K562 (cell line): ENCODE data around the gene METTL3. TPM values are rescaled to one million over a fixed set of nuclear protein-coding genes. Genes with fewer than 3 reads are reported as not detected.

Experiments
- ATAC-seq: fragments of 200-7000 bp; cut with Tn5 transposase; 3 replicates; pipeline ENCODE4 v1.9.1; 2020; ENCODE audit warnings: moderate library complexity
- BruUV-seq: library from RNA; stranded (reverse); fragments of 400-500 nt; replicated peaks from 2 replicates; lab custom pipeline; 2021; lab: Mats Ljungman, UMichigan
- CTCF ChIA-PET: fragments of 300-600 bp; formaldehyde crosslinking; extraction: SDS; loops from one replicate; lab custom pipeline; 2021; ENCODE audit warnings: low intra/inter-chr PET ratio; lab: Yijun Ruan, JAX
- POLR2A ChIA-PET: fragments of 300-600, 350-650 bp; sonication (Branson Sonifier 250); formaldehyde crosslinking; extraction: SDS; loops from one replicate; lab custom pipeline; 2021; ENCODE audit warnings: antibody characterized with exemption, inconsistent platforms; lab: Yijun Ruan, JAX
- DNase-seq, 4 experiments: peaks; one replicate each; pipeline versions ENCODE4 v3.0.0 to v3.0.0-alpha.2; 2011 to 2018; ENCODE audit warnings: low spot score in 3 of 4, mixed read lengths in 3 of 4; ENCODE audit errors: extremely low read depth in 1 of 4
- FAIRE-seq: peaks from 2 replicates; lab custom pipeline; 2011; peaks lifted over from hg19 to GRCh38; lab: Jason Lieb, UNC
- H2AFZ ChIP-seq: 2 replicates; pipeline ENCODE4 v1.6.0; 2011; ENCODE audit warnings: low read depth, low read length, control low read depth, inconsistent platforms
- H3K27ac ChIP-seq: fragments of 200-600 bp; 3 replicates; pipeline ENCODE4 v1.8.0; 2011; ENCODE audit warnings: low read depth, mild to moderate bottlenecking, control low read depth, inconsistent platforms, low read length, moderate library complexity, mixed read lengths; ENCODE audit errors: extremely low read depth
- H3K27me3 ChIP-seq, 2 experiments: fragments of 300-600 bp in 1 of 2; 2 replicates in 1 of 2; 3 replicates in 1 of 2; pipeline versions ENCODE4 v1.6.0 to v1.8.0; 2011; ENCODE audit warnings: inconsistent platforms in 2 of 2, low read length in 2 of 2, mild to moderate bottlenecking in 1 of 2, mixed read lengths in 1 of 2, moderate library complexity in 1 of 2; ENCODE audit not compliant: control insufficient read depth in 2 of 2, insufficient read depth in 2 of 2
- H3K36me3 ChIP-seq: fragments of 300-600 bp; 3 replicates; pipeline ENCODE4 v1.8.0; 2011; ENCODE audit warnings: mild to moderate bottlenecking, low read length, inconsistent platforms; ENCODE audit not compliant: control insufficient read depth, insufficient read depth
- H3K4me1 ChIP-seq, 2 experiments: fragments of 200-600 bp in 1 of 2; replicated peaks in 1 of 2; 2 replicates in 1 of 2; 3 replicates in 1 of 2; pipeline versions ENCODE4 v1.5.1 to v1.8.0; 2011; ENCODE audit warnings: inconsistent platforms in 2 of 2, low read length in 2 of 2, mild to moderate bottlenecking in 1 of 2, mixed read lengths in 1 of 2, moderate library complexity in 1 of 2; ENCODE audit not compliant: control insufficient read depth in 2 of 2, insufficient read depth in 2 of 2
- H3K4me2 ChIP-seq: 2 replicates; pipeline ENCODE4 v1.6.1; 2011; ENCODE audit warnings: low read length, control low read depth, inconsistent platforms, mixed read lengths; ENCODE audit not compliant: insufficient read depth
- H3K4me3 ChIP-seq: fragments of 200-600 bp; sonication (generic), shearing (Covaris generic); 2 replicates; pipeline ENCODE4 v1.5.1; 2016; ENCODE audit warnings: control low read depth, inconsistent platforms
- H3K79me2 ChIP-seq: fragments of 200-600 bp; 3 replicates; pipeline ENCODE4 v1.8.0; 2011; ENCODE audit warnings: low read length, inconsistent platforms; ENCODE audit not compliant: control insufficient read depth, insufficient read depth
- H3K9ac ChIP-seq, 2 experiments: 2 replicates each; pipeline versions ENCODE4 v1.6.0 to v1.6.1; 2011; ENCODE audit warnings: low read depth in 2 of 2, low read length in 2 of 2, control low read depth in 1 of 2, inconsistent platforms in 1 of 2, mild to moderate bottlenecking in 1 of 2, mixed read lengths in 1 of 2; ENCODE audit not compliant: insufficient read depth in 1 of 2
- H3K9me1 ChIP-seq: one replicate; pipeline ENCODE4 v1.6.0; 2011; ENCODE audit warnings: inconsistent platforms, mild to moderate bottlenecking, low read length, moderate library complexity; ENCODE audit not compliant: control insufficient read depth, insufficient read depth
- H3K9me3 ChIP-seq: replicated peaks from 2 replicates; pipeline ENCODE4 v1.5.1; 2011; ENCODE audit warnings: low read depth, low read length, inconsistent platforms; ENCODE audit not compliant: control insufficient read depth, insufficient read depth
- H4K20me1 ChIP-seq: replicated peaks from 2 replicates; pipeline ENCODE4 v1.6.1; 2011; ENCODE audit warnings: low read length, inconsistent platforms, mixed read lengths; ENCODE audit not compliant: control insufficient read depth, insufficient read depth
- CTBP1 ChIP-seq: fragments of 450-650 bp; IDR thresholded peaks from 2 replicates; pipeline ENCODE4 v1.6.1; 2016; ENCODE audit warnings: borderline replicate concordance
- MECOM ChIP-seq: fragments of 250-450 bp; sonication (Bioruptor Pico); IDR thresholded peaks from 2 replicates; pipeline ENCODE4 v1.8.0; 2022; ENCODE audit warnings: inconsistent platforms
- ZNF232 ChIP-seq: sonication (generic); formaldehyde crosslinking; IDR thresholded peaks from 2 replicates; pipeline ENCODE4 v1.8.0; 2022; ENCODE audit warnings: mild to moderate bottlenecking, missing genetic modification reagents
- whole genome bisulfite sequencing: fragments of 100-300 bp; shearing (Covaris generic); methylation state at CpG from one replicate; pipeline ENCODE4 v1.1.6; 2016; ENCODE audit warnings: low coverage, mixed read lengths; ENCODE audit not compliant: insufficient coverage; ENCODE audit errors: missing lambda C conversion rate; 5-methylcytosine and 5-hydroxymethylcytosine counted together
- in situ Hi-C: fragments of 300-500 bp; cut with MboI; formaldehyde crosslinking; loops from 4 replicates; pipeline ENCODE4 v1.15.0; 2018; ENCODE audit warnings: inconsistent platforms, mixed read lengths
- intact Hi-C: fragments of 100-400 bp; cut with micrococcal nuclease; formaldehyde crosslinking; loops from 2 replicates; pipeline ENCODE4 v1.14.2; 2022
- polyA plus RNA-seq, 8 experiments: library from polyadenylated mRNA; depleted of rRNA in 4 of 8; stranded (reverse) in 5 of 8; unstranded in 3 of 8; fragments of >200 nt; fragmentation: Nextera tagmentation in 2 of 8; fragmentation: Illumina TruSeq in 1 of 8; extraction: Ambion mirVana in 2 of 8; extraction: Trizol in 1 of 8; gene quantifications; 2 replicates each; pipeline versions ENCODE4 v1.2.1 to v1.2.3, GENCODE V29; 2011 to 2014; ENCODE audit warnings: inconsistent platforms in 1 of 8, missing spikeins in 1 of 8
- total RNA-seq, 7 experiments: library from RNA; depleted of rRNA in 6 of 7; stranded (reverse); fragments of >200 nt in 6 of 7; fragmentation: Illumina TruSeq in 2 of 7; extraction: Trizol in 2 of 7; gene quantifications; 2 replicates each; pipeline versions ENCODE4 v1.2.1 to v1.2.3, GENCODE V29; 2011 to 2021; ENCODE audit warnings: low replicate concordance in 1 of 7

Gene METTL3
- total and polyA plus RNA-seq, 9 of the 15 experiments (the other 6 are each of a cell fraction or from before 2014, with no cell fraction given): 42.1 to 151 (median 65.7) TPM

GRCh38 chr14:21558703-21559170 lies 47.6 kb upstream of the METTL3 start:
- no peak overlapping the region for H3K4me2 ChIP-seq
- no peaks in the 10 kb centered on the region for H3K9me1 ChIP-seq
- no peaks in the 10 kb centered on the region for H4K20me1 ChIP-seq
- BruUV-seq: no TSS peak
- H3K36me3 ChIP-seq: no peaks in the 10 kb centered on the region
- ATAC-seq (peak; percentile 40), DNase-seq (no peak), FAIRE-seq (no peak)
- TF ChIP-seq CTBP1: 0 out of 2 replicates have a peak, but pooled peaks have one; percentile 24
- TF ChIP-seq ZNF232: no peak
- peak; percentile 97 for TF ChIP-seq MECOM (CRISPR knock-in tag)
- in situ Hi-C loops: loop anchor here (5.0 kb wide), 1 partner anchor 56 kb away; no protein-coding TSS in a partner anchor
- WGBS: 32% methylated on average over 5 of the region's 8 CpGs
- ChIA-PET CTCF (interaction anchor here (0.6 to 2.5 kb wide), 3 partner anchors 60 to 82 kb away, joined by 3 to 24 read pairs (median 5); partner anchors contain the start of genes RAB2B and TOX4), POLR2A (interaction anchor here (0.9 kb wide), 1 partner anchor 122 kb away, joined by 8 read pairs; no protein-coding TSS in a partner anchor)
- no peak overlapping the region for H3K9ac ChIP-seq
- intact Hi-C loops: loop anchor here (5.0 kb wide), 1 partner anchor 46 kb away; the partner anchor contains the start of gene METTL3
- H3K4me3 ChIP-seq: no peak overlapping the region
- no peak overlapping the region for H3K27ac ChIP-seq
- no peaks in the 10 kb centered on the region for H3K9me3 ChIP-seq
- H3K4me1 ChIP-seq: no peaks in the 10 kb centered on the region; a peak in 1 of 5 replicates
- H3K27me3 ChIP-seq: no peaks in the 10 kb centered on the region; a peak in 1 of 5 replicates
- no peaks in the 10 kb centered on the region for H3K79me2 ChIP-seq
- no peak overlapping the region for H2AFZ ChIP-seq
